Body of pancreas (tissue), 4 donors: Measurements from ENCODE around the gene FOXL1.

Experiments
- CTCF ChIP-seq, 7 experiments: fragments of 450-650 bp in 4 of 7; fragments of 200-600 bp in 3 of 7; sonication (generic) in 3 of 7; IDR thresholded peaks; one replicate each; pipeline ENCODE4 v1.5.1; 2016 to 2019; ENCODE audit warnings: antibody characterized with exemption in 7 of 7
- POLR2A ChIP-seq, 3 donors: fragments of 450-650 bp; IDR thresholded peaks; one replicate each; pipeline ENCODE4 v1.6.1; 2016; ENCODE audit warnings: antibody characterized with exemption in 3 of 3, mild to moderate bottlenecking in 2 of 3

GRCh38 chr16:86575754-86576557 is 2.4 kb upstream of the FOXL1 start:
- peak in 6 of 7 experiments; percentile 10 to 38 (median 31) for TF ChIP-seq CTCF (IDR thresholded peaks at IDR 0.05)
- no peak for TF ChIP-seq POLR2A (IDR thresholded peaks at IDR 0.05)
